ENCODE measurements around the gene MTIF3.

The MTIF3 gene

DNA sequence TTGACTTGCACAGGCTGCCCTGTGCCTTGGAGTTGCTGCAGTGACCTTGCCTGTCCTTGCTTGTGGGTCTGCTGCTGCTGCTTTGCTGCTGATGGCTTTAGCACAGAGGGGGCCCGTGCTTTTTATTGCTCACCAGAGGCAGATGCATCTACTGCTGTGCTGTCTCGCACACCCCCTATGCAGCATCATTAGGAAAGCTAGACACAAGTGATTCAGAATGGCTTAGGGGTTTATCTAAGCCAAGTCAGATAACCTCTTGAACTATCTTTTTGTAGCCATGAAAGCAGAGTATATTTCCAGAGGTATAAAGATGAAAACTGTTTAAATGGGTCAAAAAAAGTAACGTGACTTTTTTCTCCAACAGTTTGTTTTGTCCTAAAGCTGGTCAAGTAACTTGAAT lies 18.2 kb downstream of the MTIF3 start:
- in situ Hi-C loops (cut with MboI; ENCODE audit: low sequenced_read_pairs, unreplicated experiment), result no loop called here
- DNase-seq (ENCODE audit: low spot score), result no peak
- TF ChIP-seq, protein P1, sequence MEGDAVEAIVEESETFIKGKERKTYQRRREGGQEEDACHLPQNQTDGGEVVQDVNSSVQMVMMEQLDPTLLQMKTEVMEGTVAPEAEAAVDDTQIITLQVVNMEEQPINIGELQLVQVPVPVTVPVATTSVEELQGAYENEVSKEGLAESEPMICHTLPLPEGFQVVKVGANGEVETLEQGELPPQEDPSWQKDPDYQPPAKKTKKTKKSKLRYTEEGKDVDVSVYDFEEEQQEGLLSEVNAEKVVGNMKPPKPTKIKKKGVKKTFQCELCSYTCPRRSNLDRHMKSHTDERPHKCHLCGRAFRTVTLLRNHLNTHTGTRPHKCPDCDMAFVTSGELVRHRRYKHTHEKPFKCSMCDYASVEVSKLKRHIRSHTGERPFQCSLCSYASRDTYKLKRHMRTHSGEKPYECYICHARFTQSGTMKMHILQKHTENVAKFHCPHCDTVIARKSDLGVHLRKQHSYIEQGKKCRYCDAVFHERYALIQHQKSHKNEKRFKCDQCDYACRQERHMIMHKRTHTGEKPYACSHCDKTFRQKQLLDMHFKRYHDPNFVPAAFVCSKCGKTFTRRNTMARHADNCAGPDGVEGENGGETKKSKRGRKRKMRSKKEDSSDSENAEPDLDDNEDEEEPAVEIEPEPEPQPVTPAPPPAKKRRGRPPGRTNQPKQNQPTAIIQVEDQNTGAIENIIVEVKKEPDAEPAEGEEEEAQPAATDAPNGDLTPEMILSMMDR (IDR thresholded peaks at IDR 0.05; ENCODE audit: borderline replicate concordance, control extremely low read depth, extremely low read depth, insufficient read depth, missing control alignments), result no peak

DNA sequence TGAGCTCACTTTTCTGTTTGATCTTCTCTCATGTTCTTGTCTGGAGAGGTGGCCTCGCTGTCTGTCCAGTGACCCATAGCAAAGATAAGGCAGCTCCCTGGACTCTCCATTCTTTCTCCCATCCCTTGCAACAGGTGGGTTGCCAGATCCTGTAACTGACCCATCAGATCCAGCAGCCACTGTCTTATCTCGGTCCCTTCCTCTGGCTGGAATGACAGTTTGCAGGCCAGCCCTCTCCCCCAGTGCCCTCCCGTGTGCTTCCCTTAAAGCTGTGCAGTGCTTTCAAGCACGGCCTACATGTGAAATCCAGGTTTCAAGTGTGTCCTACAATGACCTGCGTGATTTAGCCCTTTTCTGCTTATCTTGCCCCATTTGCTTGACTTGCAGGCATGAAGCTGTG lies 22.2 kb downstream of the MTIF3 start:
- TF ChIP-seq, protein P1 (IDR thresholded peaks at IDR 0.05; ENCODE audit: borderline replicate concordance, control extremely low read depth, extremely low read depth, insufficient read depth, missing control alignments), result no peak
- DNase-seq (ENCODE audit: low spot score), result no peak
- in situ Hi-C loops (cut with MboI; ENCODE audit: low sequenced_read_pairs, unreplicated experiment), result no loop called here

DNA sequence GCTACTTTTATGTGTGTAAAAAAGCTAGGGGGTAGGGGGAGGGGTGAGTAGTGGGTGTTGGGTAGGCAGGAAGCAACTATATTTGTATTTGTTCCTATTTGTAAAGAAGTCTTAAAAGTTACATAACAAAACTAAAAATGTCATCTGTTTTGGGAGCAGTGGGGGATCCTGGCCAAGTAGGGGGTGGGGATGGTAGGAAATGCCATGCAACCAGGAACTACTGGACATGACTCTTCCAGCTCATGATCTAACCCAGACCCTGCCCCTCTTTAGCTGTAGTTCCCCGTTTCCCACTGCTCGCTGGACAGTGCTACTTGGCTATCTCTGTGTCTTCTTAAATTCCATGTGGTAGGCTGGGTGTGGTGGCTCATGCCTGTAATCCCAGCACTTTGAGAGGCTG lies 22.7 kb downstream of the MTIF3 start:
- no peak for DNase-seq (ENCODE audit: low spot score)
- in situ Hi-C loops (cut with MboI; ENCODE audit: low sequenced_read_pairs, unreplicated experiment), result no loop called here
- TF ChIP-seq, protein P1 (IDR thresholded peaks at IDR 0.05; ENCODE audit: borderline replicate concordance, control extremely low read depth, extremely low read depth, insufficient read depth, missing control alignments), result no peak

DNA sequence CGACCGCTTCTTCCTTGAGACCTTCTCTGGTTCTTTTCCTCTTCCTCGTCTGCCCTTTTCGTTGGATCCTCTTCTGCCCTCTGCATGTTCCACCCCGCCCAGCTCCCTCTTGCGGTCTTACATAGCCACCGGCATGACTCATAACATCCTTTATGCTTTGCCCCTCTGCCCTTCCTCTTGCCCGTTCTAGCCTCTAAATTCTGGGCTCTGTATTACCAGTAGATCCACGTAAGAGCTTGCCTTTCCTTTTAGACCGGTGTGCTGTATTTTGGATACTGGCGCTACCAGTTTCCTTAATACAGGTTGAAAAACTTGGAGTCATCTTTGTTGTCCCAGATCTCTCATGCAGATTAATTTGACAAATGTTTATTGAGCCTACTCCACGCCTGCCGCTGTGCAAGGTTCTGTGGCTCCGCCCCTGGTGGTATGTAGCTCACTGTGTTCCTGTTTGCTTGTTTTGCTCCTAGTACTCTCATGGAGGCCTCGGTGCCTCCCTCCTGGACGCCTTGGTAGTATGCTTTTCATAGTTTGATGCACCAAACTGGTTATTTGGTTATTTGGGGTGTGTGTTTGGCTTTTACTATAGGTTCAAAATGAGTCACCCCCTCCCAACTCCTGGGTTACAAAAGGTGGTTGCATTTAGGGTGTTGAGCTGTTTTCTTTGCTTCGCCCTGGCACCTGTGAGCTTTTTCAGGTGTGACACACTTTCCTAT lies 24.3 kb downstream of the MTIF3 start:
- DNase-seq (ENCODE audit: low spot score), result peak; percentile 43
- in situ Hi-C loops (cut with MboI; ENCODE audit: low sequenced_read_pairs, unreplicated experiment), result no loop called here
- TF ChIP-seq, protein P1 (IDR thresholded peaks at IDR 0.05; ENCODE audit: borderline replicate concordance, control extremely low read depth, extremely low read depth, insufficient read depth, missing control alignments), result peak; percentile 39

DNA sequence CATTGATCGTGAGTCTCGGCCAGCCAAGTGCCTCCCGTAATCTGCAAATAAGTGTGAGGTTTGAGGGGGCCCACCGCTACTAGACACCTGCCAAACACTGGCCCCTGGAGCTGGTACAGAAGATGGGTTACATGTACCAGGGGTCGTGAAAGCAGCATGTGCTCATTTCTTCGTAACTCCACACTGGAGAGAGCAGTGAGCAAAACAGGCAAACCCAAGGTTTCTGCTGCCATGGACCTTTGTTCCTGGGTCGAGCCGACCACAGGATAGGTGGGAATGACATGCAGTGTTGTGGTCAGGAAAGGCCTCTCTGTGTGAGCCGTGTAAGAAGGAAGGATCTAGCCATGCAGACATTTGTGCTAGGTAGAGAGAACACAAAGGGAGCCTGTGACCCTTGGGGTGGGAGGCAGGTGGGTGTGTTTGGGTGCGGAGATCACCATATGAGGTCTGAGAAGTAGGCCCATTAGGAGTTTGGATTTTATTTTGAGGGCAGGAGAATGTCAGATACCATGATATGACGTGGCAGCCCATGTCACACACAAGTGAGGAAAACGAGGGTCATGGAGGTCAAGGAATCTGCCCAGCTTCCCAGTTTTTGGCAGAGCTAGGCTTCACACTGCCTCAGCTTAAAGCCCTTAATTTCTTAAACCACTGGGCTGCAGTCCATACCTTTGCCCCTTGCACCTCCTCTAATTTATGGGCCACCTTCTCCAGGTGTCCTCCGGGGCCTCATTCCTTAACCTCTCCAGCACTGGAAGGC lies 25.0 kb downstream of the MTIF3 start:
- DNase-seq (ENCODE audit: low spot score), result no peak
- TF ChIP-seq, protein P1 (IDR thresholded peaks at IDR 0.05; ENCODE audit: borderline replicate concordance, control extremely low read depth, extremely low read depth, insufficient read depth, missing control alignments), result no peak
- in situ Hi-C loops (cut with MboI; ENCODE audit: low sequenced_read_pairs, unreplicated experiment), result no loop called here

DNA sequence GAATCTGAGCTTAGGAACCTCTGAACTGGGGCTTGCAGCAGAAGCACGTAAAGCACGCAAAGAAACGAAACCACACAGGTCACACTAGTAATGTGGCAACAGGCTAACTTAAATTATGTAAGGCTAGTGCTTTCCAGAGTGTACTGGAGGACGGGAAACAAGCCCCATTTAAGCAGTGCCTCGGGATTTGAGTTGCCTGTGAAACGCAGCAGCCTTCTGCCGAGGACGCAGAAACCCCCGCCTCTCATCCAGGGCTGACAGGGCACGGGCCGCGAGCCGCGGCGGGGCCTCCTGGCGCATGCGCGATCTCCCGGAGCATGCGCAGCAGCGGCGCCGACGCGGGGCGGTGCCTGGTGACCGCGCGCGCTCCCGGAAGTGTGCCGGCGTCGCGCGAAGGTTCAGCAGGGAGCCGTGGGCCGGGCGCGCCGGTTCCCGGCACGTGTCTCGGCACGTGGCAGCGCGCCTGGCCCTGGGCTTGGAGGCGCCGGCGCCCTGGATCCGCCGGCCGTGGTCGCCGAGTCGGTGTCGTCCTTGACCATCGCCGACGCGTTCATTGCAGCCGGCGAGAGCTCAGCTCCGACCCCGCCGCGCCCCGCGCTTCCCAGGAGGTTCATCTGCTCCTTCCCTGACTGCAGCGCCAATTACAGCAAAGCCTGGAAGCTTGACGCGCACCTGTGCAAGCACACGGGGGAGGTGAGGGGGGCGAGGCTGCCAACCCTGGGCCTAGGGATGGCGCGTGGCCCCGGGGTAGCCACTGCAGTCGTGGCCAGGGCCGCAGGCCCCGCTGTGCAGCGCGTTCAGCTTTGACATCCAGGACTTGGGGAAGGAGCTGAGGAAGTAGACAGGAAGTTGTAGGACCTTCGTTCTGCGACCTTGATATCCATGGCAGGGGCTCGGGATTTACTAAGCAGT lies 25.9 kb downstream of the MTIF3 start, which contains the start of gene GTF3A:
GTF3A (plus strand) TSS at position 374 of the 912 bp plus-strand sequence.
- peak; percentile 97 for DNase-seq (ENCODE audit: low spot score)
- in situ Hi-C loops (cut with MboI; ENCODE audit: low sequenced_read_pairs, unreplicated experiment), result no loop called here
- TF ChIP-seq, protein P1 (IDR thresholded peaks at IDR 0.05; ENCODE audit: borderline replicate concordance, control extremely low read depth, extremely low read depth, insufficient read depth, missing control alignments), result no peak

Data from GM13976 (cell line).